ENCODE measurements around the gene APAF1.

Gene APAF1

GRCh38 chr12:98701166-98701565, 56.1 kb downstream of the APAF1 start:
- H3K36me3 ChIP-seq (ENCODE audit: insufficient read depth, low read length) = peaks cover 28% of the 10 kb centered on the region

GRCh38 chr12:98709022-98709421, 63.9 kb downstream of the APAF1 start:
- Histone ChIP-seq H3K4me2 (ENCODE audit: low read length) (no peak overlapping the region), H3K4me1 (ENCODE audit: control insufficient read depth, insufficient read depth, low read length) (no peaks in the 10 kb centered on the region), H3K9me3 (replicated peaks; ENCODE audit: low read length) (no peaks in the 10 kb centered on the region), H3K4me3 (ENCODE audit: low read length) (no peak overlapping the region), H3K9ac (ENCODE audit: low read depth, low read length) (no peak overlapping the region), H3K36me3 (ENCODE audit: insufficient read depth, low read length) (peaks cover 59% of the 10 kb centered on the region), H3K27me3 (ENCODE audit: control insufficient read depth, insufficient read depth, low read length) (no peaks in the 10 kb centered on the region)

More at GRCh38 chr12:98701166-98701565, 56.1 kb downstream of the APAF1 start:
- H3K27me3 ChIP-seq (ENCODE audit: control insufficient read depth, insufficient read depth, low read length) = no peaks in the 10 kb centered on the region
- H3K4me2 ChIP-seq (ENCODE audit: low read length) = no peak overlapping the region
- H3K4me1 ChIP-seq (ENCODE audit: control insufficient read depth, insufficient read depth, low read length) = no peaks in the 10 kb centered on the region
- H3K4me3 ChIP-seq (ENCODE audit: low read length) = no peak overlapping the region
- no peak overlapping the region for H3K9ac ChIP-seq (ENCODE audit: low read depth, low read length)
- H3K9me3 ChIP-seq (replicated peaks; ENCODE audit: low read length) = no peaks in the 10 kb centered on the region

- Histone ChIP-seq H3K4me3 (ENCODE audit: low read length) (no peak overlapping the region), H3K36me3 (ENCODE audit: insufficient read depth, low read length) (peaks cover 36% of the 10 kb centered on the region), H3K9ac (ENCODE audit: low read depth, low read length) (no peak overlapping the region), H3K4me1 (ENCODE audit: control insufficient read depth, insufficient read depth, low read length) (no peaks in the 10 kb centered on the region), H3K27me3 (ENCODE audit: control insufficient read depth, insufficient read depth, low read length) (no peaks in the 10 kb centered on the region), H3K4me2 (ENCODE audit: low read length) (no peak overlapping the region), H3K9me3 (replicated peaks; ENCODE audit: low read length) (no peaks in the 10 kb centered on the region)
These were observed 69.3 kb downstream of the APAF1 start for GRCh38 chr12:98714426-98714825.

GRCh38 chr12:98719515-98720504, 74.7 kb downstream of the APAF1 start:
- Histone ChIP-seq H3K9me3 (replicated peaks; ENCODE audit: low read length) (no peaks in the 10 kb centered on the region), H3K4me3 (ENCODE audit: low read length) (no peak overlapping the region), H3K9ac (ENCODE audit: low read depth, low read length) (no peak overlapping the region), H3K4me2 (ENCODE audit: low read length) (no peak overlapping the region), H3K4me1 (ENCODE audit: control insufficient read depth, insufficient read depth, low read length) (no peaks in the 10 kb centered on the region), H3K27me3 (ENCODE audit: control insufficient read depth, insufficient read depth, low read length) (no peaks in the 10 kb centered on the region), H3K36me3 (ENCODE audit: insufficient read depth, low read length) (peaks cover 36% of the 10 kb centered on the region)

GRCh38 chr12:98721204-98721702, 76.2 kb downstream of the APAF1 start:
- Histone ChIP-seq H3K9me3 (replicated peaks; ENCODE audit: low read length) (no peaks in the 10 kb centered on the region), H3K27me3 (ENCODE audit: control insufficient read depth, insufficient read depth, low read length) (no peaks in the 10 kb centered on the region), H3K4me3 (ENCODE audit: low read length) (no peak overlapping the region), H3K36me3 (ENCODE audit: insufficient read depth, low read length) (peaks cover 38% of the 10 kb centered on the region), H3K4me1 (ENCODE audit: control insufficient read depth, insufficient read depth, low read length) (no peaks in the 10 kb centered on the region), H3K9ac (ENCODE audit: low read depth, low read length) (no peak overlapping the region), H3K4me2 (ENCODE audit: low read length) (no peak overlapping the region)

GRCh38 chr12:98724384-98725155, 79.5 kb downstream of the APAF1 start:
- Histone ChIP-seq H3K4me1 (ENCODE audit: control insufficient read depth, insufficient read depth, low read length) (no peaks in the 10 kb centered on the region), H3K4me3 (ENCODE audit: low read length) (no peak overlapping the region), H3K27me3 (ENCODE audit: control insufficient read depth, insufficient read depth, low read length) (no peaks in the 10 kb centered on the region), H3K9ac (ENCODE audit: low read depth, low read length) (no peak overlapping the region), H3K9me3 (replicated peaks; ENCODE audit: low read length) (no peaks in the 10 kb centered on the region), H3K36me3 (ENCODE audit: insufficient read depth, low read length) (peaks cover 35% of the 10 kb centered on the region), H3K4me2 (ENCODE audit: low read length) (no peak overlapping the region)

- H3K9ac ChIP-seq (ENCODE audit: low read depth, low read length) = no peak overlapping the region
- H3K4me3 ChIP-seq (ENCODE audit: low read length) = no peak overlapping the region
- H3K4me1 ChIP-seq (ENCODE audit: control insufficient read depth, insufficient read depth, low read length) = no peaks in the 10 kb centered on the region
- peaks cover 39% of the 10 kb centered on the region for H3K36me3 ChIP-seq (ENCODE audit: insufficient read depth, low read length)
- H3K4me2 ChIP-seq (ENCODE audit: low read length) = no peak overlapping the region
- H3K27me3 ChIP-seq (ENCODE audit: control insufficient read depth, insufficient read depth, low read length) = no peaks in the 10 kb centered on the region
- H3K9me3 ChIP-seq (replicated peaks; ENCODE audit: low read length) = no peaks in the 10 kb centered on the region
These were observed 80.6 kb downstream of the APAF1 start for GRCh38 chr12:98725476-98726247.

GRCh38 chr12:98727196-98727595, 82.1 kb downstream of the APAF1 start:
- no peaks in the 10 kb centered on the region for H3K4me1 ChIP-seq (ENCODE audit: control insufficient read depth, insufficient read depth, low read length)
- H3K27me3 ChIP-seq (ENCODE audit: control insufficient read depth, insufficient read depth, low read length) = no peaks in the 10 kb centered on the region
- no peak overlapping the region for H3K4me2 ChIP-seq (ENCODE audit: low read length)
- no peaks in the 10 kb centered on the region for H3K9me3 ChIP-seq (replicated peaks; ENCODE audit: low read length)
- H3K4me3 ChIP-seq (ENCODE audit: low read length) = no peak overlapping the region
- H3K36me3 ChIP-seq (ENCODE audit: insufficient read depth, low read length) = peaks cover 37% of the 10 kb centered on the region
- no peak overlapping the region for H3K9ac ChIP-seq (ENCODE audit: low read depth, low read length)

- no peaks in the 10 kb centered on the region for H3K9me3 ChIP-seq (replicated peaks; ENCODE audit: low read length)
- no peak overlapping the region for H3K4me3 ChIP-seq (ENCODE audit: low read length)
- H3K36me3 ChIP-seq (ENCODE audit: insufficient read depth, low read length) = peaks cover 21% of the 10 kb centered on the region
- no peaks in the 10 kb centered on the region for H3K27me3 ChIP-seq (ENCODE audit: control insufficient read depth, insufficient read depth, low read length)
- no peak overlapping the region for H3K9ac ChIP-seq (ENCODE audit: low read depth, low read length)
- H3K4me2 ChIP-seq (ENCODE audit: low read length) = no peak overlapping the region
- H3K4me1 ChIP-seq (ENCODE audit: control insufficient read depth, insufficient read depth, low read length) = peaks cover 8% of the 10 kb centered on the region
These were observed 85.3 kb downstream of the APAF1 start for GRCh38 chr12:98730412-98730811.

- Histone ChIP-seq H3K4me1 (ENCODE audit: control insufficient read depth, insufficient read depth, low read length) (peaks cover 8% of the 10 kb centered on the region), H3K27me3 (ENCODE audit: control insufficient read depth, insufficient read depth, low read length) (no peaks in the 10 kb centered on the region), H3K36me3 (ENCODE audit: insufficient read depth, low read length) (peaks cover 18% of the 10 kb centered on the region), H3K4me3 (ENCODE audit: low read length) (no peak overlapping the region), H3K9ac (ENCODE audit: low read depth, low read length) (no peak overlapping the region), H3K9me3 (replicated peaks; ENCODE audit: low read length) (no peaks in the 10 kb centered on the region), H3K4me2 (ENCODE audit: low read length) (no peak overlapping the region)
These were observed 88.7 kb downstream of the APAF1 start for GRCh38 chr12:98733667-98734350.
